C4-2B (cell line): ENCODE data around the gene RPS29.

ENCODE experiments used
- H3K27ac ChIP-seq: fragments of 450-650 bp; 2 replicates; pipeline ENCODE4 v1.5.1; 2017
- CTCF ChIP-seq: fragments of 450-650 bp; conservative IDR thresholded peaks from 2 replicates; pipeline ENCODE4 v1.5.1; 2017; ENCODE audit warnings: mild to moderate bottlenecking
- ZFX ChIP-seq: fragments of 450-650 bp; IDR thresholded peaks from 2 replicates; pipeline ENCODE4 v1.6.1; 2017

RPS29 gene

GRCh38 chr14:49545071-49545470 is 41.1 kb downstream of the RPS29 start:
- no peak for TF ChIP-seq CTCF
- no peak for TF ChIP-seq ZFX
- no peak overlapping the region for H3K27ac ChIP-seq

- no peak for TF ChIP-seq ZFX
- TF ChIP-seq CTCF, result no peak
- no peak overlapping the region for H3K27ac ChIP-seq
These were observed 45.1 kb downstream of the RPS29 start for GRCh38 chr14:49541049-49541448.

GRCh38 chr14:49538852-49539251 is 47.3 kb downstream of the RPS29 start:
- TF ChIP-seq CTCF (no peak), ZFX (no peak)
- no peak overlapping the region for H3K27ac ChIP-seq
